Ovary (tissue), 9 donors: ENCODE data around the gene PRKAG1. TPM values are rescaled to one million over a fixed set of nuclear protein-coding genes. Genes with fewer than 3 reads are reported as not detected.

Experiments used
- polyA plus RNA-seq, 2 donors: library from polyadenylated mRNA; stranded (reverse); fragments of 200-250 nt in 1 of 2; fragments of 350-450 nt in 1 of 2; fragmentation: Illumina TruSeq in 1 of 2; extraction: RNeasy Lipid Tissue Mini Kit (QIAGEN cat#74804) in 1 of 2; gene quantifications; one replicate each; pipeline ENCODE4 v1.2.3, GENCODE V29; 2013 to 2014
- small RNA-seq: library from RNA; depleted of rRNA; stranded (forward); fragments of <200 nt; gene quantifications from one replicate; pipeline ENCODE3, GENCODE V24; 2016
- total RNA-seq, 7 donors: library from RNA; depleted of rRNA in 2 of 7; stranded (reverse); fragments of >200 nt in 2 of 7; fragmentation: NEBNext Ultra II Directional in 3 of 7; extraction: Animal tissue kit (Norgen Biotek cat#: 25700) in 3 of 7; gene quantifications; one replicate each; pipeline versions ENCODE4 v1.1.0 to v1.2.4, GENCODE V29; 2016 to 2023
- donor health status: DM: no; HTN: no; CAD: no; lungs with moderate emphysema.
- donor health status: DM: no; HTN: no; CAD: no.
- donor health status: Bipolar disorder and iron deficiency.
- donor health status: DM: yes; HTN: yes; CAD: no.
- donor health status: DM: no; HTN: no; CAD: no.
- donor health status: DM: yes; HTN: yes; CAD: no.

Gene PRKAG1
- total and polyA plus RNA-seq, 9 donors: 25.6 to 98.5 (median 38.3) TPM

Small RNA genes lying within 50 kb of the gene (small RNA-seq; reads per million reads assigned to genes)
- not detected for gene RNU6-940P

Other genes with a start within 250 kb of the PRKAG1 start
- gene ADCY6, start 229.7 kb downstream of the PRKAG1 start, total RNA-seq: 10 to 100 TPM; 14.8 to 83.3 (median 51.9) TPM
- gene ADCY6, start 229.7 kb downstream of the PRKAG1 start, polyA plus RNA-seq: 10 to 100 TPM; 25.4 to 28.1 TPM
- 100 to 1,000 TPM in 3 of 7 donors, 10 to 100 TPM in 4; 24.1 to 162 (median 92.3) TPM for gene CACNB3, start 200.3 kb downstream of the PRKAG1 start, total RNA-seq
- 10 to 100 TPM; 29.5 to 50.5 TPM for gene CACNB3, start 200.3 kb downstream of the PRKAG1 start, polyA plus RNA-seq
- 10 to 100 TPM; 48.0 to 82.2 (median 70.5) TPM for gene DDX23, start 166.6 kb downstream of the PRKAG1 start, total RNA-seq
- 100 to 1,000 TPM in 1 of 2 donors, 10 to 100 TPM in 1; 60.0 to 108 TPM for gene DDX23, start 166.6 kb downstream of the PRKAG1 start, polyA plus RNA-seq
- gene RND1, start 152.9 kb downstream of the PRKAG1 start, total RNA-seq: 1 to 10 TPM in 1 of 7 donors, under 1 TPM in 6; 0.23 to 3.8 (median 0.38) TPM
- gene RND1, start 152.9 kb downstream of the PRKAG1 start, polyA plus RNA-seq: 1 to 10 TPM; 1.2 to 2.1 TPM
- gene FKBP11, start 93.3 kb downstream of the PRKAG1 start, total RNA-seq: 10 to 100 TPM in 6 of 7 donors, 1 to 10 TPM in 1; 6.6 to 25.1 (median 14.7) TPM
- 10 to 100 TPM; 15.8 to 40.9 TPM for gene FKBP11, start 93.3 kb downstream of the PRKAG1 start, polyA plus RNA-seq
- 100 to 1,000 TPM in 4 of 7 donors, 10 to 100 TPM in 3; 25.5 to 123 (median 100) TPM for gene ARF3, start 61.3 kb downstream of the PRKAG1 start, total RNA-seq
- gene ARF3, start 61.3 kb downstream of the PRKAG1 start, polyA plus RNA-seq: 100 to 1,000 TPM in 1 of 2 donors, 10 to 100 TPM in 1; 59.0 to 243 TPM
- gene WNT10B, start 47.0 kb downstream of the PRKAG1 start, total RNA-seq: under 1 TPM in 1 of 7 donors, not detected in 6; 0.24 TPM
- gene WNT10B, start 47.0 kb downstream of the PRKAG1 start, polyA plus RNA-seq: under 1 TPM; 0.19 to 0.97 TPM
- not detected for gene WNT1, start 40.5 kb downstream of the PRKAG1 start, total RNA-seq
- not detected for gene WNT1, start 40.5 kb downstream of the PRKAG1 start, polyA plus RNA-seq
- under 1 TPM in 1 of 7 donors, not detected in 6; 0.05 TPM for gene DDN, start 19.4 kb downstream of the PRKAG1 start, total RNA-seq
- under 1 TPM; 0.04 to 0.28 TPM for gene DDN, start 19.4 kb downstream of the PRKAG1 start, polyA plus RNA-seq
- 10 to 100 TPM; 28.3 to 97.0 (median 79.1) TPM for gene KMT2D, start 42.0 kb upstream of the PRKAG1 start, total RNA-seq
- gene KMT2D, start 42.0 kb upstream of the PRKAG1 start, polyA plus RNA-seq: 10 to 100 TPM; 35.5 to 51.8 TPM
- under 1 TPM in 5 of 7 donors, not detected in 2; 0.18 to 0.60 (median 0.34) TPM for gene RHEBL1, start 51.2 kb upstream of the PRKAG1 start, total RNA-seq
- gene RHEBL1, start 51.2 kb upstream of the PRKAG1 start, polyA plus RNA-seq: 1 to 10 TPM in 1 of 2 donors, under 1 TPM in 1; 1.00 to 1.2 TPM
- 1 to 10 TPM in 1 of 7 donors, under 1 TPM in 6; 0.20 to 1.1 (median 0.45) TPM for gene DHH, start 76.0 kb upstream of the PRKAG1 start, total RNA-seq
- 1 to 10 TPM; 1.0 to 1.4 TPM for gene DHH, start 76.0 kb upstream of the PRKAG1 start, polyA plus RNA-seq
- 10 to 100 TPM; 66.3 to 95.8 (median 69.5) TPM for gene LMBR1L, start 92.1 kb upstream of the PRKAG1 start, total RNA-seq
- gene LMBR1L, start 92.1 kb upstream of the PRKAG1 start, polyA plus RNA-seq: 10 to 100 TPM; 63.8 to 65.7 TPM
- gene TUBA1B, start 112.6 kb upstream of the PRKAG1 start, total RNA-seq: 100 to 1,000 TPM; 326 to 647 (median 340) TPM
- gene TUBA1B, start 112.6 kb upstream of the PRKAG1 start, polyA plus RNA-seq: 100 to 1,000 TPM; 281 to 705 TPM
- gene TUBA1A, start 170.3 kb upstream of the PRKAG1 start, total RNA-seq: 100 to 1,000 TPM; 140 to 247 (median 184) TPM
- 100 to 1,000 TPM; 214 to 535 TPM for gene TUBA1A, start 170.3 kb upstream of the PRKAG1 start, polyA plus RNA-seq
- 100 to 1,000 TPM in 4 of 7 donors, 10 to 100 TPM in 3; 51.9 to 122 (median 101) TPM for gene TUBA1C, start 246.3 kb upstream of the PRKAG1 start, total RNA-seq
- 100 to 1,000 TPM in 1 of 2 donors, 10 to 100 TPM in 1; 81.0 to 179 TPM for gene TUBA1C, start 246.3 kb upstream of the PRKAG1 start, polyA plus RNA-seq